Adrenal gland (tissue), 5 donors: ENCODE results near the gene LAMA2.

ENCODE experiments used
- CTCF ChIP-seq, 6 experiments: fragments of 450-650 bp in 4 of 6; fragments of 200-600 bp in 2 of 6; sonication (generic) in 1 of 6; IDR thresholded peaks; 1 replicate in 5 of 6; 2 replicates in 1 of 6; pipeline versions ENCODE4 v1.5.1 to v1.8.0; 2016 to 2021; ENCODE audit warnings: antibody characterized with exemption in 6 of 6, mild to moderate bottlenecking in 2 of 6, moderate library complexity in 1 of 6
- POLR2A ChIP-seq, 2 donors: fragments of 450-650 bp; IDR thresholded peaks; one replicate each; pipeline ENCODE4 v1.6.1; 2017; ENCODE audit warnings: antibody characterized with exemption in 2 of 2, mild to moderate bottlenecking in 2 of 2, moderate library complexity in 1 of 2
- donor health status: DM: no; HTN: no; CAD: no.

- no peak for TF ChIP-seq POLR2A (IDR thresholded peaks at IDR 0.05)
- TF ChIP-seq CTCF (IDR thresholded peaks at IDR 0.05), result no peak
Observed at GRCh38 chr6:129059650-129060049, 176.7 kb downstream of the LAMA2 start.
